SK-N-SH (cell line): ENCODE results near the gene CLTCL1. TPM values are rescaled to one million over a fixed set of nuclear protein-coding genes. Genes with fewer than 3 reads are reported as not detected.

ENCODE experiments used
- CTCF ChIA-PET: fragments of 300-600, 350-600 bp; formaldehyde crosslinking; extraction: SDS; loops from one replicate; lab custom pipeline; 2021; lab: Yijun Ruan, JAX
- POLR2A ChIA-PET: fragments of 350-600 bp; sonication (Branson Sonifier 250); formaldehyde crosslinking; extraction: SDS; loops from one replicate; lab custom pipeline; 2020; ENCODE audit warnings: antibody characterized with exemption, inconsistent platforms; lab: Yijun Ruan, JAX
- DNase-seq: peaks from one replicate; pipeline ENCODE4 v3.0.0; 2012
- H2AFZ ChIP-seq: fragments of 200-600 bp; sonication (generic); 2 replicates; pipeline ENCODE4 v1.8.1; 2016; ENCODE audit warnings: antibody characterized with exemption, mild to moderate bottlenecking, low read depth
- H3F3A ChIP-seq: fragments of 200-600 bp; sonication (generic); replicated peaks from 2 replicates; pipeline ENCODE3; 2016; ENCODE audit warnings: antibody characterized with exemption, mild to moderate bottlenecking; ENCODE audit not compliant: insufficient read depth
- H3K27ac ChIP-seq, 2 experiments: fragments of 200-500 bp in 1 of 2; fragments of 200-600 bp in 1 of 2; sonication (Bioruptor generic) in 1 of 2; sonication (generic), shearing (Covaris generic) in 1 of 2; 2 replicates each; pipeline versions ENCODE4 v1.5.1 to v1.6.1; 2014 to 2016; ENCODE audit warnings: low read depth in 2 of 2, inconsistent platforms in 1 of 2, low read length in 1 of 2, mild to moderate bottlenecking in 1 of 2, mixed read lengths in 1 of 2
- H3K27me3 ChIP-seq: fragments of 200-600 bp; sonication (generic), shearing (Covaris generic); 2 replicates; pipeline ENCODE4 v1.6.1; 2016; ENCODE audit warnings: mixed run types; ENCODE audit not compliant: insufficient read depth
- H3K36me3 ChIP-seq, 2 experiments: fragments of 200-500 bp in 1 of 2; fragments of 200-600 bp in 1 of 2; sonication (Bioruptor generic) in 1 of 2; sonication (generic) in 1 of 2; replicated peaks in 1 of 2; 2 replicates each; pipeline versions ENCODE3 to v1.5.1; 2014 to 2016; ENCODE audit warnings: low read length in 1 of 2, mild to moderate bottlenecking in 1 of 2; ENCODE audit not compliant: insufficient read depth in 2 of 2, control insufficient read depth in 1 of 2
- H3K4me1 ChIP-seq, 2 experiments: fragments of 200-500 bp in 1 of 2; fragments of 200-600 bp in 1 of 2; sonication (Bioruptor generic) in 1 of 2; sonication (generic), shearing (Covaris generic) in 1 of 2; 2 replicates each; pipeline versions ENCODE4 v1.5.1 to v1.6.1; 2014 to 2016; ENCODE audit warnings: low read depth in 1 of 2, low read length in 1 of 2, mixed run types in 1 of 2; ENCODE audit not compliant: insufficient read depth in 2 of 2, control insufficient read depth in 1 of 2
- H3K4me2 ChIP-seq: fragments of 200-600 bp; sonication (generic), shearing (Covaris generic); 2 replicates; pipeline ENCODE4 v1.6.1; 2017; ENCODE audit warnings: mixed run types
- H3K4me3 ChIP-seq, 2 experiments: fragments of 200-500 bp in 1 of 2; fragments of 200-600 bp in 1 of 2; sonication (Bioruptor generic) in 1 of 2; sonication (generic), shearing (Covaris generic) in 1 of 2; 2 replicates each; pipeline versions ENCODE4 v1.5.1 to v1.8.1; 2014 to 2016; ENCODE audit warnings: low read depth in 2 of 2, inconsistent platforms in 1 of 2, low read length in 1 of 2, mild to moderate bottlenecking in 1 of 2, mixed read lengths in 1 of 2, moderate library complexity in 1 of 2
- H3K79me2 ChIP-seq: fragments of 200-600 bp; sonication (generic); 2 replicates; pipeline ENCODE4 v1.8.1; 2017; ENCODE audit warnings: mild to moderate bottlenecking; ENCODE audit not compliant: insufficient read depth
- H3K9ac ChIP-seq: fragments of 200-600 bp; sonication (generic); 2 replicates; pipeline ENCODE4 v1.6.1; 2017; ENCODE audit warnings: mixed run types
- H3K9me2 ChIP-seq: fragments of 200-600 bp; sonication (generic); 2 replicates; pipeline ENCODE4 v1.6.1; 2017; ENCODE audit warnings: mixed run types
- H3K9me3 ChIP-seq: fragments of 200-600 bp; sonication (generic); 2 replicates; pipeline ENCODE4 v1.6.1; 2017; ENCODE audit warnings: mixed run types, mild to moderate bottlenecking, moderate library complexity
- H4K20me1 ChIP-seq: fragments of 200-600 bp; sonication (generic); 2 replicates; pipeline ENCODE4 v1.6.1; 2017; ENCODE audit warnings: mild to moderate bottlenecking, mixed run types; ENCODE audit not compliant: insufficient read depth
- CHD2 ChIP-seq: fragments of 150-350 bp; IDR thresholded peaks from 2 replicates; pipeline ENCODE4 v1.6.1; 2018; ENCODE audit warnings: low read length; ENCODE audit not compliant: partially characterized antibody
- ELF1 ChIP-seq: IDR thresholded peaks from 2 replicates; pipeline ENCODE4 v1.4.0; 2012
- EZH2phosphoT487 ChIP-seq: fragments of 200-600 bp; sonication (generic); IDR thresholded peaks from 2 replicates; pipeline ENCODE4 v1.6.1; 2017; ENCODE audit warnings: low read depth, mixed run types, mild to moderate bottlenecking, antibody characterized with exemption, moderate library complexity, borderline replicate concordance
- FOXM1 ChIP-seq: IDR thresholded peaks from 2 replicates; pipeline ENCODE4 v1.4.0; 2012; ENCODE audit warnings: low read depth, mild to moderate bottlenecking
- GABPA ChIP-seq: IDR thresholded peaks from 2 replicates; pipeline ENCODE4 v1.4.0; 2012; ENCODE audit warnings: low read depth, mild to moderate bottlenecking
- IRF3 ChIP-seq: fragments of 150-350 bp; IDR thresholded peaks from 2 replicates; pipeline ENCODE4 v1.6.1; 2016; ENCODE audit warnings: mild to moderate bottlenecking, low read depth, low read length
- MEF2A ChIP-seq: IDR thresholded peaks from 2 replicates; pipeline ENCODE4 v1.4.0; 2012; ENCODE audit warnings: low read depth, borderline replicate concordance
- MXI1 ChIP-seq: IDR thresholded peaks from 2 replicates; pipeline ENCODE4 v1.6.1; 2012; ENCODE audit warnings: mild to moderate bottlenecking, low read depth, low read length, improper control_type of control experiment
- NFIC ChIP-seq: IDR thresholded peaks from 2 replicates; pipeline ENCODE4 v1.4.0; 2012; ENCODE audit warnings: borderline replicate concordance
- NRF1 ChIP-seq: IDR thresholded peaks from 2 replicates; pipeline ENCODE4 v1.6.1; 2012; ENCODE audit warnings: low read depth, mild to moderate bottlenecking, low read length
- PBX3 ChIP-seq: IDR thresholded peaks from 2 replicates; pipeline ENCODE4; 2012
- RAD21 ChIP-seq: IDR thresholded peaks from 2 replicates; pipeline ENCODE4 v1.6.1; 2012; ENCODE audit warnings: mild to moderate bottlenecking, low read length
- RFX5 ChIP-seq: IDR thresholded peaks from 2 replicates; pipeline ENCODE4 v1.6.1; 2012; ENCODE audit warnings: mild to moderate bottlenecking, improper control_type of control experiment, low read length
- TAF1 ChIP-seq: IDR thresholded peaks from 2 replicates; pipeline ENCODE4 v1.6.1; 2012; ENCODE audit warnings: low read depth, mild to moderate bottlenecking, low read length, moderate library complexity, borderline replicate concordance
- TCF12 ChIP-seq: IDR thresholded peaks from 2 replicates; pipeline ENCODE4 v1.4.0; 2012
- TEAD4 ChIP-seq: IDR thresholded peaks from 2 replicates; pipeline ENCODE4 v1.4.0; 2012; ENCODE audit warnings: mild to moderate bottlenecking, borderline replicate concordance; ENCODE audit not compliant: insufficient read depth
- WGBS: methylation state at CpG from one replicate; pipeline ENCODE4 v1.1.6; 2017; ENCODE audit warnings: low lambda C conversion rate; 5-methylcytosine and 5-hydroxymethylcytosine counted together
- polyA plus RNA-seq, 3 experiments: library from polyadenylated mRNA; depleted of rRNA; stranded (reverse); fragments of >200 nt; gene quantifications; 2 replicates each; pipeline ENCODE4 v1.2.3, GENCODE V29; 2012
- TF ChIP-seq, protein P1 (sequence below): fragments of 200-600 bp; sonication (generic); IDR thresholded peaks from 2 replicates; pipeline ENCODE4 v1.6.1; 2017; ENCODE audit warnings: antibody characterized with exemption, mild to moderate bottlenecking, moderate library complexity
- TF ChIP-seq, protein P2 (sequence below): fragments of 150-350 bp; IDR thresholded peaks from 2 replicates; pipeline ENCODE4 v1.6.1; 2017; ENCODE audit warnings: antibody characterized with exemption, low read length, low read depth, borderline replicate concordance

The CLTCL1 gene
- polyA plus RNA-seq, 1 of the 3 experiments (the other 2 are of a cell fraction), result 6.7 TPM

DNA sequence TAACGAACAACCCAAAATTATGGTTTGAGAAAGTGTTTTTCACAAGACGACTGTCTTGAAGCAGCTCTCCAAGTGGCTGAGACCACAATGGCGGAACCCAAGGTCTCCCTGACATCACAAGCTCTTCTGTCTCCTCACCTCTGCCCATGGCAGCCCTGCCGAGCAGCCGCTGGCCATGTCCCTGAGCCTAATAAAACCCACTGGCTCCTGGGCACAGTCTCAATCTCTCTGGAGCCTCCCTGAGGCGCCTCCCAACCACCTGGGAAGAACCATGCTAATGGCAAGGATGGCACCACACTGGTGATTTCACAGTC lies 50.0 kb downstream of the CLTCL1 start:
- POLR2A ChIA-PET, result no interaction called here
- CTCF ChIA-PET, result no interaction called here
- H3K9me3 ChIP-seq, result no peaks in the 10 kb centered on the region

GRCh38 chr22:19240813-19241592 lies 50.5 kb downstream of the CLTCL1 start:
- H3K9me3 ChIP-seq, result no peaks in the 10 kb centered on the region
- H3K4me3 ChIP-seq, result no peak overlapping the region
- POLR2A ChIA-PET, result no interaction called here
- no peaks in the 10 kb centered on the region for H4K20me1 ChIP-seq
- no peaks in the 10 kb centered on the region for H3K4me1 ChIP-seq
- H2AFZ ChIP-seq, result no peak overlapping the region
- no peaks in the 10 kb centered on the region for H3K9me2 ChIP-seq
- H3K27ac ChIP-seq, result no peak overlapping the region
- TF ChIP-seq MXI1, result no peak
- TF ChIP-seq EZH2phosphoT487, result no peak
- TF ChIP-seq ELF1, result no peak
- no peak for TF ChIP-seq NRF1
- TF ChIP-seq TCF12, result no peak
- TF ChIP-seq, protein P1, sequence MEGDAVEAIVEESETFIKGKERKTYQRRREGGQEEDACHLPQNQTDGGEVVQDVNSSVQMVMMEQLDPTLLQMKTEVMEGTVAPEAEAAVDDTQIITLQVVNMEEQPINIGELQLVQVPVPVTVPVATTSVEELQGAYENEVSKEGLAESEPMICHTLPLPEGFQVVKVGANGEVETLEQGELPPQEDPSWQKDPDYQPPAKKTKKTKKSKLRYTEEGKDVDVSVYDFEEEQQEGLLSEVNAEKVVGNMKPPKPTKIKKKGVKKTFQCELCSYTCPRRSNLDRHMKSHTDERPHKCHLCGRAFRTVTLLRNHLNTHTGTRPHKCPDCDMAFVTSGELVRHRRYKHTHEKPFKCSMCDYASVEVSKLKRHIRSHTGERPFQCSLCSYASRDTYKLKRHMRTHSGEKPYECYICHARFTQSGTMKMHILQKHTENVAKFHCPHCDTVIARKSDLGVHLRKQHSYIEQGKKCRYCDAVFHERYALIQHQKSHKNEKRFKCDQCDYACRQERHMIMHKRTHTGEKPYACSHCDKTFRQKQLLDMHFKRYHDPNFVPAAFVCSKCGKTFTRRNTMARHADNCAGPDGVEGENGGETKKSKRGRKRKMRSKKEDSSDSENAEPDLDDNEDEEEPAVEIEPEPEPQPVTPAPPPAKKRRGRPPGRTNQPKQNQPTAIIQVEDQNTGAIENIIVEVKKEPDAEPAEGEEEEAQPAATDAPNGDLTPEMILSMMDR, result no peak
- TF ChIP-seq TAF1, result no peak
- TF ChIP-seq FOXM1, result no peak
- no peak for TF ChIP-seq NFIC
- no peak for TF ChIP-seq CHD2
- TF ChIP-seq IRF3, result no peak
- no peak for TF ChIP-seq TEAD4
- no peak for TF ChIP-seq RAD21
- TF ChIP-seq MEF2A, result no peak
- TF ChIP-seq GABPA, result no peak
- no peak for TF ChIP-seq PBX3
- TF ChIP-seq, protein P2, sequence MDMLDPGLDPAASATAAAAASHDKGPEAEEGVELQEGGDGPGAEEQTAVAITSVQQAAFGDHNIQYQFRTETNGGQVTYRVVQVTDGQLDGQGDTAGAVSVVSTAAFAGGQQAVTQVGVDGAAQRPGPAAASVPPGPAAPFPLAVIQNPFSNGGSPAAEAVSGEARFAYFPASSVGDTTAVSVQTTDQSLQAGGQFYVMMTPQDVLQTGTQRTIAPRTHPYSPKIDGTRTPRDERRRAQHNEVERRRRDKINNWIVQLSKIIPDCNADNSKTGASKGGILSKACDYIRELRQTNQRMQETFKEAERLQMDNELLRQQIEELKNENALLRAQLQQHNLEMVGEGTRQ, result no peak
- TF ChIP-seq RFX5, result no peak
- TF ChIP-seq, all 33 proteins: peak for 0
- Histone ChIP-seq H3K36me3 (peaks cover 6 to 8% of the 10 kb centered on the region in 2 experiments), H3K9ac (no peak overlapping the region), H3K27me3 (no peaks in the 10 kb centered on the region), H3K4me2 (no peak overlapping the region), H3F3A (no peaks in the 10 kb centered on the region), H3K79me2 (no peaks in the 10 kb centered on the region)
- CTCF ChIA-PET, result no interaction called here
- WGBS, result 93% methylated on average over 5 of the region's 14 CpGs
- DNase-seq, result no peak

More for the DNA sequence above, 50.0 kb downstream of the CLTCL1 start:
- Histone ChIP-seq H3K27me3 (no peaks in the 10 kb centered on the region), H4K20me1 (no peaks in the 10 kb centered on the region), H3F3A (no peaks in the 10 kb centered on the region), H2AFZ (no peak overlapping the region), H3K9me2 (no peaks in the 10 kb centered on the region), H3K4me1 (no peaks in the 10 kb centered on the region), H3K36me3 (peaks cover 6 to 8% of the 10 kb centered on the region in 2 experiments), H3K4me2 (no peak overlapping the region), H3K9ac (no peak overlapping the region), H3K27ac (no peak overlapping the region), H3K79me2 (no peaks in the 10 kb centered on the region), H3K4me3 (no peak overlapping the region)
- 91% methylated on average over 4 of the region's 6 CpGs for WGBS
- no peak for TF ChIP-seq ELF1
- DNase-seq, result no peak
